ENCODE data around the gene PCED1B.

GRCh38 chr12:47052274-47052673 is 27.1 kb upstream of the PCED1B start:
- TF ChIP-seq POLR2A (IDR thresholded peaks at IDR 0.05; ENCODE audit: extremely low read depth, insufficient read length): no peak
- TF ChIP-seq MYC (IDR thresholded peaks at IDR 0.05; ENCODE audit: low read depth, low read length): no peak
- TF ChIP-seq CTCF (IDR thresholded peaks at IDR 0.05; ENCODE audit: low read depth, low read length): no peak
